ACC112 (cell line): ENCODE data around the gene NDUFB6.

Experiments
- H2AFZ ChIP-seq: fragments of 200-600 bp; sonication (generic); one replicate; pipeline ENCODE4 v1.6.0; 2017; ENCODE audit warnings: antibody characterized with exemption, low read length; ENCODE audit not compliant: unreplicated experiment
- H3K27ac ChIP-seq: fragments of 200-600 bp; sonication (generic); 2 replicates; pipeline ENCODE4 v1.5.1; 2014; ENCODE audit warnings: low read depth, mild to moderate bottlenecking, antibody characterized with exemption, low read length, moderate library complexity
- H3K27me3 ChIP-seq: fragments of 200-600 bp; sonication (generic); 2 replicates; pipeline ENCODE4 v1.6.1; 2014; ENCODE audit warnings: mild to moderate bottlenecking, antibody characterized with exemption, low read length, moderate library complexity, mixed read lengths; ENCODE audit not compliant: insufficient read depth
- H3K36me3 ChIP-seq: fragments of 200-600 bp; sonication (generic); 2 replicates; pipeline ENCODE4 v1.6.1; 2016; ENCODE audit warnings: mild to moderate bottlenecking, antibody characterized with exemption, low read length, moderate library complexity, mixed read lengths; ENCODE audit not compliant: insufficient read depth
- H3K4me1 ChIP-seq: fragments of 200-600 bp; sonication (generic); one replicate; pipeline ENCODE4 v1.6.1; 2016; ENCODE audit warnings: low read length, mixed read lengths; ENCODE audit not compliant: insufficient read depth, unreplicated experiment, control insufficient read depth
- H3K4me3 ChIP-seq: fragments of 200-600 bp; sonication (generic); 2 replicates; pipeline ENCODE4 v1.5.1; 2014; ENCODE audit warnings: mild to moderate bottlenecking, low read depth, low read length
- H3K79me2 ChIP-seq: fragments of 200-600 bp; sonication (generic); one replicate; pipeline ENCODE4 v1.6.0; 2016; ENCODE audit warnings: low read length; ENCODE audit not compliant: control insufficient read depth, unreplicated experiment, insufficient read depth

Gene NDUFB6

GRCh38 chr9:32518276-32518675 lies 54.7 kb downstream of the NDUFB6 start:
- Histone ChIP-seq H3K36me3 (peaks cover 91% of the 10 kb centered on the region), H3K4me3 (no peak overlapping the region), H3K4me1 (peaks cover 2% of the 10 kb centered on the region), H3K27me3 (no peaks in the 10 kb centered on the region), H3K79me2 (peaks cover 97% of the 10 kb centered on the region), H3K27ac (no peak overlapping the region), H2AFZ (no peak overlapping the region)

GRCh38 chr9:32516241-32516640 lies 56.7 kb downstream of the NDUFB6 start:
- peaks cover 71% of the 10 kb centered on the region for H3K36me3 ChIP-seq
- H3K79me2 ChIP-seq, result peaks cover 91% of the 10 kb centered on the region

GRCh38 chr9:32508728-32509127 lies 64.2 kb downstream of the NDUFB6 start:
- Histone ChIP-seq H3K4me1 (peaks cover 34% of the 10 kb centered on the region), H3K79me2 (peaks cover 82% of the 10 kb centered on the region), H3K36me3 (peaks cover 14% of the 10 kb centered on the region), H2AFZ (no peak overlapping the region), H3K27me3 (no peaks in the 10 kb centered on the region), H3K4me3 (no peak overlapping the region), H3K27ac (no peak overlapping the region)

More at GRCh38 chr9:32516241-32516640, 56.7 kb downstream of the NDUFB6 start:
- H3K4me3 ChIP-seq, result no peak overlapping the region
- H3K27ac ChIP-seq, result no peak overlapping the region
- H3K27me3 ChIP-seq, result no peaks in the 10 kb centered on the region
- H3K4me1 ChIP-seq, result no peaks in the 10 kb centered on the region
- no peak overlapping the region for H2AFZ ChIP-seq

- H2AFZ ChIP-seq, result no peak overlapping the region
- H3K79me2 ChIP-seq, result peaks cover 75% of the 10 kb centered on the region
- no peaks in the 10 kb centered on the region for H3K27me3 ChIP-seq
- H3K36me3 ChIP-seq, result peaks cover 51% of the 10 kb centered on the region
- H3K4me1 ChIP-seq, result peaks cover 57% of the 10 kb centered on the region
- peak overlapping the region; percentile 89 for H3K27ac ChIP-seq
- H3K4me3 ChIP-seq, result peak overlapping the region; percentile 31; the same call in 1 of the 2 replicates
Observed at GRCh38 chr9:32503008-32503407, 70.0 kb downstream of the NDUFB6 start.
